AG20443 (cell line): Measurements from ENCODE around the gene STAMBPL1.

Experiments used
- DNase-seq: peaks from one replicate; pipeline ENCODE4 v3.0.0; 2012; ENCODE audit warnings: low spot score, mixed read lengths

The STAMBPL1 gene

DNA sequence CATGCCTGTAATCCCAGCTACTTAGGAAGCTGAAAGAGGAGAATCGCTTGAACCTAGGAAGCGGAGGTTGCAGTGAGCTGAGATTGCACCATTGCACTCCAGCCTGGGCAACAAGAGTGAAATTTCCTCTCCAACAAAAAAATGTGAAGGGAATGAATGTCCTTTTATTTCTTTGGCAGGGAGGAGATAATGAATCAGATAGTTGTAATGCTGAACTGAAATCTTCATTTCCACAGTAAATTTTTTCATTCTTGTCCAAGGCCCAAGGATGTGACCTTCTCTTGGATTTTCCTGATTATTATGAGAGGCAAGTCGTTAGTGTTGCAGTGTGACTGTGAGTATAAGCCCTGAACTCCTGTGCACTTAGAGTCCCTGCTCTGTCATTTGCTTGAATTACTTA lies 13.6 kb downstream of the STAMBPL1 start:
- peak; percentile 51 for DNase-seq

- no peak for DNase-seq
Measured at GRCh38 chr10:88895250-88895649, 15.2 kb downstream of the STAMBPL1 start.

GRCh38 chr10:88896372-88896993 lies 16.4 kb downstream of the STAMBPL1 start:
- peak; percentile 11 for DNase-seq

DNA sequence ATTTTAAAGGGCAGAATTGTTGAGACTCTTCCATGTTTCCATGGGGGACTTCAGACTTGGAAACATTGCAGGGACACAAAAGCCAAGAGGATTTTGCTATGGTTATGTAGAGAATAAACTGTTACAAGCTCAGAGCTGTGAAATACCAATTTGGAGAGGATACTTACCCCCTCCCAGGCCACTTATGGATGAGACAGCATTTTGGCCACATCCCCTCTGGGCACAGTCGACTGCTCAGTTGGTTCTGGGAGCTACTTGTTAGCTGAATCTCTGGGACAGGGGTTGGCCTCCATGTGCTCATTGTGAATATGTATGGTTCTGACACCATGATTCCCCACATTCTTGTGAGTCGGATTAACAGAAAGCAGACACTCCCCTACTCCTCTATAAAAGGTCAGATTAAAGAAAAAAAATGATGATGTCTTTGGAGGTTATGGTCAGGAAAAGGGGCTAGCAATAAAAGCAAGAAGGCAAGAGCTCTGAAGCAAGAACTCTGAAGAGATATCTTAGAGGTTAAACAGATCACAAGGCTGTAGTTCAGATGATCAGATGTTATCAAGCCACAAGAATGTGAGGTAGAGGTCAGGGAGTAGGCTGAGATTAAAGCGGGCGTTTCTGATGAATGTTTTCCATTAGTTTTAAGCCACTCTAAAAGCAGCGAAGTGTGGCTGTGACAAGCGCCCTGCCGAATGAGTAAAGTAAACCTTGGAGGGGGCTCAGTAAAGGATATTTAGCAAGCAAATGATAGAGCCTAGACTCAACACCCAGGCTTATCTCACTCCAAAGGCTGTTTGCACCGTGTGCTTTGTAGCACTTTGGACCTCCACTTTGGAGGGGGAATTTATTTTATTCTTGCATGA lies 17.2 kb downstream of the STAMBPL1 start:
- peak; percentile 41 for DNase-seq

DNA sequence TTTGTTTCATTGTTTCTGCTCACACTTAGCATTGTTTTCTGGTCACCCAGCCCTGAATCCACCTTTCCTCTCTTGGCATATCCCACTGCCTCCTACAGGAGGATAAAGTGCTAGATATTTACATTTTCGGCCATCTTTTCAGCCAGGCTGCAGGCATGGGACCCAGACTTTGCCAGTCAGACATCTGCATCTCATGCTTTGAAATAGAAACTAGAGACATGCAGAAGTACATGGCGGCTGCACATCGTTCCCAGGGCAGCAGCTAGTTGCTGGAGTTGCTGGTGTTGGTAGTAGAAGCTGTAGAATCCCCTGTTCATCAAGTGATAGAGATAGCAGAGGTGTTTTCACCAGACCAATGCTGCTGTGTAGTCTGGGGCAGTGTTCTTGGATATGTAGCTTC lies 18.7 kb downstream of the STAMBPL1 start:
- no peak for DNase-seq

DNA sequence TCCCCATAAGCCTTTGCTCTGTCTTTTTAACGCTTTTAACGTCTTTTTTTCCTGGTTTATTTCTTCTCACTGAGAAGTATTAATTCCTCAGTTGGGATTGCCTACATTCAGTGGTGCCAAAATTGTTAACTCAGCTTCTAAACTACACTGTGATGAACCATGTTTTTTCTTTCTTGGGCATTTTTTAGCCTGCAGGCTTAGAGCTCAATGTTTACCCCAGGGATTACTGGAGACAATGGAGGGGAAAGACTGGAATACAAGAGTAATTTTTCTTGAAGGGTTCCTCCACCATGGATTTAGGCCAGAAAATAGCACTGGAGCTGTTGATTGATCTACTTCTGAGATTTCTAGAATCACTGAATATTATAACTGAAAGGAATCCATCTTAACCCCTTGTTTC lies 19.8 kb downstream of the STAMBPL1 start:
- DNase-seq, result no peak

DNA sequence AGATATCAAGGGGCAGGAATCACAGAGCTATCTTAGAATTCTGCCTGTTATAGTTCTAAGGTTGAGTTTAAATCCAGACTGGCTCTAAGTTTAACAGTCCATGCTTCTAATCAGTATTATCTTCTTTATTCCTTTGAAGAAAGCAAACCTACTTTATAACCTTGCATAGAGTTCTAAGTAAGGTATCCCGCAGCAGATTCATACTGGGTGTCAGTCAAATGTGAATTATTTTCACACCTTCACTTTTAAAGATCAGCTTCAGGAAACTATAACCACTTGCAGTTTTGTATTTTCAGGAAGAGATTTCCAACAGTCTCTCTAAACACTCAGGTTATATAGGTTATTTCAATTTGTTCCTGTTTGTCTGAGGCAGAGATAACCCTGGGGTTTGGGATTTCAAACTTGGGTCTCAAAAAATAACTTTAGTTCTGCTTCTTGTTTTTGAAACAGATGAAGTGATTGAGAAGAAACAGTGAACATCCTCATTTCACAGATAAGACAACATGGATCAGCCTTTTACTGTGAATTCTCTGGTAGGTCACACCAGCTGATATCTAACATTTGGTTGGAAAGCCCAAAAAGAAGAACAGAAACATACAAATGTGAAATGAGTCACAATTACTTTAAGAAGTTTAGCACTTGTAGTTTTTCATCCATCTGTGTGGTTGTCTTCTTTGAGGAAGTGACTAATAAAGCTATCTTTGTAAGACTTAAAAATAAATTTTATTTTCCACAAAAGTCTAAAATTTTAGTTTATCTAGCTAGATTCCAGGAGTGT lies 21.4 kb downstream of the STAMBPL1 start:
- DNase-seq, result no peak

GRCh38 chr10:88901984-88902789 lies 22.1 kb downstream of the STAMBPL1 start:
- no peak for DNase-seq

DNA sequence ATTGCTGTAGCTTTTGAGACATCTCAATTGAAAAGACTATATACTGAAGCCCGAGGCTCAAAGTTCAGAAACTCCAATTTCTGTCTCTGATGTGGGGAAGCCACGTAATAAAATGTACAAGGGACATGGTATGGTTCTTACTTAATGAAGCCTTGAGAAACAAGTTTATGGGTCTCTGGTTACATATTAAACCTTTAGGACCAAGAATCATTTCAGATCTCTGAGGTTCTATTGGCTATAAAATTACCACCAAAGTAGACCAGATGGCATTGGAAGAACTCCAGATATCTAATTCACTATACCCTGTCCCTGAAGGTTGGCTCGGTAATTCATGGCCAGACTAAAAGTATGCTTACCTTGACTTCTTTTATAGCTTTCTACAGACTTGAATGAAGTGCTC lies 23.7 kb downstream of the STAMBPL1 start:
- DNase-seq, result no peak

DNA sequence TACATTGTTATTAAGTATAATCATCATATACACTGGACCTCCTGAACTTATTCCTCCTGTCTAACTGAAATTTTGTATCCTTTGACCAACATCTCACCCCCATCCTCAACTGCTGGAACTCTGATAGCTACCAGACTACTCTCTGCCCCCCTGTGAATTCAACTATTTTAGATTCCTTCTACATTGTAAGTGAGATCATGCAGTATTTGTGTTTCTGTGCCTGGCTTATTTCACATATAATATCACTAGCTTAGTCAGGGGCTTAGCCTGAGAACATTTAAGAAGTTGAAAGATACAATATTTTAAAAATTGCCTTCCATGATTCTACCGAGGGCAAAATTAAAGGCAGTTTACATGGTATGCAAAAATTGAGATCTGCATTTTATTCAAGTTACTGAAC lies 26.9 kb downstream of the STAMBPL1 start:
- DNase-seq, result no peak

DNA sequence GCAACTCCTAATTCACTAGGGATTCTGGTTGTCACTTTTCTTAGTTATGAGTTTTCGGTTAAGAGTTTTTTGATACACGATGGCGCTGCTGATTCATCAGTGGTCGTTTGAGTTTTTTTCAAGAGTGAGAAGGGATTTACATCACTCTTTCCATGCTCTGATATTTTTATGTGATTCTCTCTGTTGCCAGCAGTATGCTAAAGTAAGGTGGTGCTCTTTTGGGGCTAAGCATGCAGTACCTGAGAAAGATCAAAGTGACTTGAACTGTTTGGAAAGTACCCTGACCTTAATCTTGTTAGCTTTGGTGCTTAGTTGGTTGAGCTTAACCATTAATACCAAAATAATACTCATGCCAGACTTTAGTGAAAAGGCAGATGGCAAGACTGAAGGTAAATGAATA lies 28.1 kb downstream of the STAMBPL1 start:
- no peak for DNase-seq

DNA sequence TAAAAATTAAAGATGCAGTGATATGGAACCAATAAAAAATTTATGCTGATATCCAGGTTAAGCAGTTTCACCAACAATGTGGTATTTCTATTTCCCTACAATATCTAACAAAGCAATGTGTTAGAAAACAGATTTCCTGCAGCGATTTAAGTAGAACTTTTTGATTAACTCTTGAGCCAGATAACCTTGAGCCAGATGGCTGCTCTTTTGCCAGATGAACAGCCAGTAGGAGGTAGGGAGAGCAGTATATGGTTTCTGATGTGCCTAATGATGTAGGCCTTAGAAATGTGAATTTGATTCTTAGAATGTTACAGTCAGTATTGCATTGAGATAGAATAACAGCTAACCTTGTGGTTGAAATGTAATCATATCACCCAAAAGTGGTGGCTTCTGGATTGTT lies 31.1 kb downstream of the STAMBPL1 start:
- DNase-seq, result no peak

GRCh38 chr10:88911851-88912250 lies 31.8 kb downstream of the STAMBPL1 start:
- DNase-seq, result no peak

DNA sequence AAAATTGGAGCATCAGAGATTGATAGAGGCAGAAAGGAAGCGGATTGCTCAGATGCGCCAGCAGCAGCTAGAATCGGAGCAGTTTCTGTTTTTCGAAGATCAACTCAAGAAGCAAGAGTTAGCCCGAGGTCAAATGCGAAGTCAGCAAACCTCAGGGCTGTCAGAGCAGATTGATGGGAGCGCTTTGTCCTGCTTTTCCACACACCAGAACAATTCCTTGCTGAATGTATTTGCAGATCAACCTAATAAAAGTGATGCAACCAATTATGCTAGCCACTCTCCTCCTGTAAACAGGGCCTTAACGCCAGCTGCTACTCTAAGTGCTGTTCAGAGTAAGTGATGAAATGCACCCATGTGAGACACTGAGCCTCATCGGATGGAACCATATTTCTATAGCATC lies 33.1 kb downstream of the STAMBPL1 start:
- DNase-seq, result no peak

DNA sequence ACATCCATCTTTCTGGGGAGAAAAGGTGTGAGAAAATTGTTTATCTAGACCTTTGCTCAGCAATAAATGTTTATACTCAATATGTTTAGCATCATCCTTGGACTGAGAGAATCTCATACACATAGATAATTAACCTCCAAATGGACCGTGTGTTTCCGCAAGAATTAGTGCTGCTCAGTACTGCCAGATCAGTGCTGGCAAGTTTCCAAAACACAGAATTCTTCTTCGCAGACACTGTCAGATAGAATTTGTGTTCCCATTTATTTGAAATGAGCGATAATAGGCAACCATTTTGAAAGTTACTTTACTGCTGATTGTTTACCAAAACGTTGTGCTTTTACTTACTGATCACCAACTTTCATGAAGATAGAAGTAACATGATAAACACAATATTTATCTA lies 33.7 kb downstream of the STAMBPL1 start:
- DNase-seq, result no peak

DNA sequence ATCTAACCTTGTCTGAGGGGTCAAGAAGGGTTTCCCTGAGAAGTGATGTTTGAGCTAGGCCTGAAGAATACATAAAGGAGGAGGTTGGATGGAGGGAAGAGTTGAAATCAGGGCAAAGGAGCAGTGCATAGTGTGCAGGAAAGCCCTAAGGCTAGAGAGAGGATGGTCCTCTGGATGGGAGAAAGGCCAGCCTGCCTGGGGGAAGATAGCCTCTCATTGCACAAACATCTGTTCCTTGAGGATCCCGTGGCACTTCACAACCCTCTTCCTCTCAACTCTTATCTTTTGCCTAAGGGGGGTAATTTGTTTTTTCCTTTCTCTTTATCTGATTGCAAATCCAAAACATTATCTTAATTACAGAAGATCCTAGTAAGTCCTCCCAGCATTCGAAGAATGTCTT lies 35.7 kb downstream of the STAMBPL1 start:
- no peak for DNase-seq

DNA sequence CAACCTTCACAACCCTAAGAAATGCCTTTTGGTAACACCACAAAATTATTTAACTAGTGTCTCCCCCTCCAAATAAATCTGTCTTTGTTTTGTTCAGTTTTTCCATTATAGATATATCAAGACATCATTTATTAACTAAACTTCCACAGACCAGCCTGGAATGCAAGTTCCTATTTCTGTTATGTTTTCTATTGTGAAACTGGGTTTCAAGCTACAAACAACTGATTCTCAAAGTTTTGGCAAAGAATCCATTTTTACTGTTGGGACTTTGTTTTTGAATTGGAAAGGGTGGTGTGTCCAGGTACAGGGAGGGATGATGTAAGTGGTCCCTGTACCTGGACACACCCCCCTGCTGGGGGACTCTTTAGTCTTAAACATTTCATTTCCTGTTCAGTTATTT lies 36.2 kb downstream of the STAMBPL1 start:
- DNase-seq, result no peak

DNA sequence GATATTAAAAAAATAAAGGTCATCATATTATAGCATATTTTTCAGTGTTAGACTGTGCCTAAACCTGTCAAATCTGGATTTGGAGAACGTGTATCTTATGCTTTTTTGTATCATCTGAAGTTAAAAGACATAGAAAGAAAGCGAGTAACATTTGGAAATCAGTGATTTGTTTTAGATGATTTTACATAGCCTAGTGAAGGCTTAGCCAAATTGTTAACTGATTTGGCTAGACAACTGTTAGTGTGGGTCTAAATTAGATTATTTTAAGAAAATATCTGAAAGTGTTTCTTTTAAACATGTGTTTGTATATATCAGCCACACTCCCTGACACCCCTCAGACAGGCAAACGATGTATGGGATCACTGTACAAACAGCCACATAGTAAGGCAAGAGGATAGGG lies 36.9 kb downstream of the STAMBPL1 start:
- no peak for DNase-seq

DNA sequence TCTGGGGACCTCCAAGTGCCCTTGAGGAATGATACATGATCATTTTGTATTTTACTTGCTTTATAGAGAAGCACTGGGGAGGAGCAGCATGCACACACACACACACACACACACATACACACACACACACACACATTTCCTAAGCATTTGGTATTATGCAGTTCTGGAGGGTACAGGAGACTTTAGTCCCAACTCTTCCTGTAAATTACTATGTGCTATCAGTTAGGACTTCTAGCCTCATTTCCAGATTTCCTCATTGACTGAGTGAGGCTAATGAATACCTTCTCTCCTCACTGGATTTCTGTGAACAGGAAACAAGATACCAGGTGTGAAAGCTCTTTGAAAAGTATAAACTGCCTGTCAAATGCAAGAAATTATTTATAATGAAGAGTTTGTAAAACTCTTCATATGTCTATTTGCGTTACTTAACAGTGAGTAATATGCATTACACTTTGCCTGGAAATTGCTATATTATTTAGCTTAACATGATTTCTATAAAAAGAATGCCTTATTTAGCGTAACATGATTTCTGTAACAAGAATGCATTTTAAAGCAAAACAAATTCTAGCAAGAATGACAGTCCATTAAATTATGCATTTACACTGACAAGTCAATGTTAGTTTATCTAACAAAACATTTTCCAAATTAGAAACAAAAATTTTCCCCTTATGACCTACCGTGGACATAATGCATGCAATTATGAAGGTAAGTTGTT lies 38.3 kb downstream of the STAMBPL1 start:
- DNase-seq, result no peak

- DNase-seq, result no peak
Measured at GRCh38 chr10:88919041-88919440, 39.0 kb downstream of the STAMBPL1 start.

- peak; percentile 29 for DNase-seq
Measured at GRCh38 chr10:88920198-88920597, 40.2 kb downstream of the STAMBPL1 start.
